HG03520 (cell line): ENCODE data around the gene KLHDC4.

ENCODE experiments used
- ATAC-seq: cut with Tn5 transposase; IDR thresholded peaks from one replicate; pipeline ENCODE4 v1.9.1; 2021; ENCODE audit warnings: mild to moderate bottlenecking, moderate library complexity; ENCODE audit not compliant: unreplicated experiment

Gene KLHDC4

DNA sequence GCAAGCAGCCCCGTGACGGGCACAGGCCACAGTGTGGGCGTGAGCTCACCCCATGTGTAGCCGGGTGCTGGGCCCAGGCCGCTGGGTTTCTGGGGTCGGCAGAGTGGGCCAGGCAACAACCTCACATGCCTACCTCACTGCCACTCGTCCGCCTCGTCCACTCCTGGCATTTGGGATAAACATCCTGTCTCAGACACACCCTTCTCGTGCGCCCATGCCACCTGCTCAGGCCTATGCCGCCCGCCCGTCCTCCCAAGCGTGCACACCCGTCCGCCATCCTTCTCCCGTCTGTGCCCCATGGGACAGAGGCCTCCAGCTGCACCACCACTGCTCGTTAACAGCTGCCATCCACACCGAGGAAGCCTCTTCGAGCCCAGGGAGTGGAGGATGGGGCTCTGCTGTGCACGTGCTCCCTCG, 64.3 kb downstream of the KLHDC4 start:
- ATAC-seq = no peak

DNA sequence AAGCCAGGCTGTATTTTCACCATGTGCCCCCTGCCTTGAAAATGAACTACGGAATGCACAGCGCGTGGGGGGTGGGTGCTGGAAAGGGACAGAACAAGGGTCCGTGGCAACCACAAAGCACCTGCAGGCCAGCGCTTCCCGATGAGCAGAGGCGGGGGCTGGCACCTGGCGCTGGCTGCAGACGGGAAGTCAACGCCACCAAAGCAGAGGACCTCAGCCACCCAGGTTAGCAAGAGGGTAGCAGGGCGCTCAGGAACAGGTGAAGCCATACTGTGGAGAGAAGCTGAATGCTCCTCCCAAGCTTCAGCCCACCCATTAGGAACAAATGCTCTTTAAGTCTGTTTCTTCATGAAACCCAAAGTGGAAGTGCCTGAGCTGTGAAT, 64.7 kb downstream of the KLHDC4 start:
- ATAC-seq = no peak

DNA sequence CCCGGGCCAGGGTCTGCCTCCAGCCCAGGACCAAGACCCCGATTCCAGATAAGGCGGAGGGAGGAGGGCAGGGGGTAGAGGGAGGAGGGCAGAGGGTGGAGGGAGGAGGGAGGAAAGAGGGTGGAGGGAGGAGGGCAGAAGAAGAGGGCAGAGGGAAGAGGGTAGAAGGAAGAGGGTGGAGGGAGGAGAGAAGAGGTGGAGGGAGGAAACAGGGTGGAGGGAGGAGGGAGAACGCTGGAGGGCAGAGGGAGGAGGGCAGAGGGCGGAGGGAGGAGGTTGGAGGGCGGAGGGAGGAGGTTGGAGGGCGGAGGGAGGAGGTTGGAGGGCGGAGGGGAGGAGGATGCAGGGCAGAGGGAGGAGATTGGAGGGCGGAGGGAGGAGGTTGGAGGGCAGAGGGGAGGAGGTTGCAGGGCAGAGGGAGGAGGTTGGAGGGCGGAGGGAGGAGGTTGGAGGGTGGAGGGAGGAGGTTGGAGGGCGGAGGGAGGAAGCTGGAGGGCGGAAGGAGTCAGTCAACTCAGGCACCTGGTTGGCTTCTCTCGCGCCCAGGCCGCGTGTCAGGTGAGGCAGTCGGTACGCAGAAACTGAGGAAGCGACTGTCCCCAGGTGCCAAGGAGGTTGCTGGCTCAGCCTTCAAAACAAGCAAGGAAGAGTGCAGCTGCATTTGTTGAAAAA, 65.2 kb downstream of the KLHDC4 start:
- ATAC-seq = no peak

GRCh38 chr16:87698676-87699199, 67.0 kb downstream of the KLHDC4 start:
- no peak for ATAC-seq

GRCh38 chr16:87698241-87698640, 67.5 kb downstream of the KLHDC4 start:
- ATAC-seq = no peak

- ATAC-seq = no peak
Observed at GRCh38 chr16:87697792-87698191, 68.0 kb downstream of the KLHDC4 start.

GRCh38 chr16:87697256-87697655, 68.5 kb downstream of the KLHDC4 start:
- ATAC-seq = no peak

DNA sequence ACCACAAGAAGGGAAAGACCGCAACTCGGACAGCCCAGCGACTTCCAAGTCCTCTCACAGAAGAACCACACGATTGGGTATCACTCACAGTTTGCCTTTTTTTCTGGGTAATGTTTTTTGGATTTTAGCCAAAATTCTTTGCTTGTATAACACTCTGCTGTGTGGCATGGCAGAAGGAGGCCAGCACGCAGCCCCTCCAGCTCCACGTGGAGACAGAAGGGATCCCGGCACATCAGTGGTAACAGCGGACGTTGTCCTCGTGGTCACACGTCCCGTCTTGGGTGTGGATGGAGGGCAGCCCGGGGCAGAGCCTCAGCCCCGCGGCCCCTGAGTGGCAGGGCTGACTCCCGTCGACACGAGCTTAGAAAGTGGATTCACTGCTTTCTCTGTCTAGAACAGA, 69.1 kb downstream of the KLHDC4 start:
- no peak for ATAC-seq

GRCh38 chr16:87695534-87695933, 70.3 kb downstream of the KLHDC4 start:
- ATAC-seq = no peak

DNA sequence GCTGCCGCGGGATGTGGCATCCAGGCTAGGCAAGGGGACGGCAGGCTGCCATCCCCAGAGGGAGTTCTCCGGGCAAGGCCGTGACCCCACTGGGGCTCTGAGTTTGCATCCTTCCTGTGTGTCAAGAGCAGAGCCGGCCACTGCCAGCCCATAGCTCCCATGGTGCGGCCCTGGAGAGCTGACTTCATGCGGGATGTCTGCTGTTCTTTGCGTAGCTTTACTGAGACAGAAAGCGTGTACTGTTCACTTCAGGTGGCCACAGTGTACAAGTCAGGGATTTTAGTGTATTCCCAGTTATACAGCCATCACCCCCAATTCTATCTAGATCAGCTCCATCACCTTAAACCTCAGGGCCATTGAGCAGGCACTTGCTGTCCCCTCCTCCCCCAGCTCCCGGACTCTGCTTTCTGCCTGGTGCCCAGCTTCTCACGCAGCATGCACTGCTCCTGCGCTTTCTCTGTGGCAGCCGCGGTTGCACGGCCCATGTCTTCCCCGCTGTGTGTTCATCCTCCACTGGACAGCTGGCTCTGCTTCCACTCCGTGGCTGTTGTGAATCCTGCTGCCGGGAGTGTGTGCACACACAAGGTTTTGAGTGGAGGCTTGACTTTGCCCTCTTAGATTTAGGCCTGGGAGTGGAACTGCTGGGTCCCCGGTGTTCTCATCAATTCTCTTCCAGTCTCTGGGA, 71.2 kb downstream of the KLHDC4 start:
- no peak for ATAC-seq

- no peak for ATAC-seq
Observed at GRCh38 chr16:87693827-87694226, 72.0 kb downstream of the KLHDC4 start.

DNA sequence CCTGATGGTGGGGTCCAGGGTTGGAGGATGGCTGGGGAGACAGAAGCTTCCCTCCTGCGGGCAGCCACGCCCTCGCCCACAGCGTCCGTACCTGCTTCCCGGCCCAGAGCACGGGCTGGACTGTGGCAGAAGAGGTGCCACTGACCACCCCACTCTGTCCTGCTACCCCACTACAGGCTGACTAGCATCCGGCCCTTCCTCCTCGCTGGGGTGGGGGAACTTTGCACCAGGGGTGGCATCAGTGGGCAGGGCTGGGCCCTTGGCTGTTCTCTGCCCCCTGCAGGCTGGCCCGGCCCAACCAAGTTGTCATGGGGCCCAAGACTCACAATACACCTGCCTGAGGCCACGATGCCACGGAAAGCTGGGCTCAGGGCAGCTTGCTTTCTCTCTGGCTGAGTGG, 73.0 kb downstream of the KLHDC4 start:
- ATAC-seq = no peak

- ATAC-seq = no peak
Observed at GRCh38 chr16:87692176-87692575, 73.6 kb downstream of the KLHDC4 start.

- ATAC-seq = no peak
Observed at GRCh38 chr16:87691686-87692079, 74.1 kb downstream of the KLHDC4 start.

DNA sequence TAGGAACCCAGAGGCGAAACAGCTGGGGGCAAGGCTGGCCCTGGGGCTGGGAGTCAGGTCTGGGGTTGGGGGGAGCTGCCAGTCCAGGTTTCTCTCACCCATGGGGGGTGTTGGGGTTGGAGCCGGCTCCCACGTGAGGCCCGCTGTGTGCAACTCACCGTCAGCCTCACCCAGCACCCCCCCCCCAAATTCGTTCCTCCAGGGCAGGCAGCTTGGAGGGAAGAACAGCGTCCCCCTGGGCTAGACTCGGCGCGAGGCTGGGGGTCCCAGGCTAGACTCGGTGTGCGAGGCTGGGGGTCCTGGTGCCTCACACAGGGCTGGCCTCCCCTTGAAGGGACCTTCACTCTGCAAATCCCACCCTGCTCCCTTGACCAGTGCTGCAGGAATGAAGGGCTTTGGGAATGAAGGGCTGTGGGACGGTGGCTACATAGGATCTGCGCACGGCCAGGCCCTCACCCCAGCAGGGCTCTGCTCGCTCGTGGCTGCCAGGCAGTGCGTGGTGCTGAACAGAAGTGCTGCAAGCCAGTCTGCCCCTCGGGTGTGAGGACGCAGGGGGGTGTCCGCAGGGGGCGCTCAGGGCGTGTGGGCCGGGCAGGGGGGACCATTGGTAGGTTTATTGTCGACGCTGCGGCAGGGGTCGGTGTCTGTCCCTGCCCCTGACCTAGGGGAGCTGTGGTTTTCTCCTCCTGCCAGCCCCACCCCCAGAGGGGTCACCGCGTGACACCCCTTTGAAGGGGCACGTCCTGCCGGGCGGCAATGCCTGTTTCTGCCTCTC, 74.7 kb downstream of the KLHDC4 start:
- no peak for ATAC-seq

- ATAC-seq = no peak
Observed at GRCh38 chr16:87689956-87690465, 75.8 kb downstream of the KLHDC4 start.

GRCh38 chr16:87688876-87689815, 76.6 kb downstream of the KLHDC4 start:
- ATAC-seq = no peak

DNA sequence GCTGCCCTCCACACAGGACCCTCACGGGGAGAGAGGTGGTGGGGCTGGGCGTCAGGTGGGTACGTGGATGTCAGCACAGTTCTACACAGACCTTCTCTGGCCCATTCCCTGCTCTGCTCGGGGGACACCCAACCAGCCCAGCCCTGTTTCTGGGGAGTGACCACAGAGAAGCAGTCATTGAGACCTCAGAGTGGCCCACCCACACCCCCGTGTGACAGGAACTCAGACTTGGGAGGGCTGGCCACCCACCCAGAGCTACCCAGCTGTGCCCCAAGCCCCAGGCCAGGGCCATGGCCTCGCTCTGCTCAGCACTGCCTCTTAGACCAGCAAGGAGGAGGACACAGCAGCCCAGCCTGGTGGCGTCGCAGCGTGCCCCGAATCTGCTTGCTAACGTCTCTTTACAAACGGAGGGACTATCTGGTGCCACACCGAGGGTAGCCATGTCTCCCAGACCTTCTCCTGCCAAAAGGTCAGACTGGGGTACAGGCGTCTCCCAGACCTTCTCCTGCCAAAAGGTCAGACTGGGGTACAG, 77.7 kb downstream of the KLHDC4 start:
- no peak for ATAC-seq

GRCh38 chr16:87687126-87687910, 78.5 kb downstream of the KLHDC4 start:
- ATAC-seq = no peak
